Mammary epithelial cell (primary cell): ENCODE measurements around the gene GRAMD1B.

Source experiments
- CTCF ChIP-seq, 2 donors: IDR thresholded peaks in 1 of 2; conservative IDR thresholded peaks in 1 of 2; 2 replicates each; pipeline ENCODE4 v1.5.1; 2011 to 2012; ENCODE audit warnings: inconsistent platforms in 2 of 2, low read length in 2 of 2, mild to moderate bottlenecking in 2 of 2, control low read depth in 1 of 2, low read depth in 1 of 2; ENCODE audit not compliant: insufficient read depth in 1 of 2; ENCODE audit errors: extremely low read depth in 1 of 2
- EZH2 ChIP-seq: IDR thresholded peaks from 2 replicates; pipeline ENCODE4 v1.6.1; 2012; ENCODE audit warnings: low read length, inconsistent platforms, borderline replicate concordance

GRCh38 chr11:123419731-123420452 is 10.2 kb upstream of the GRAMD1B start:
- TF ChIP-seq CTCF (conservative IDR thresholded peaks at IDR 0.05 in 1 of 2, IDR thresholded peaks at IDR 0.05 in 1 of 2; ENCODE audit: extremely low read depth in 1 of 2, insufficient read depth in 1 of 2, low read depth in 1 of 2, low read length in 2 of 2) (no peak), EZH2 (no peak)
